ENCODE data around the gene BPGM. TPM values are rescaled to one million over a fixed set of nuclear protein-coding genes. Genes with fewer than 3 reads are reported as not detected.

Gene BPGM
- total RNA-seq, 2 donors from 2014 or later, result 18.3 to 18.7 TPM

DNA sequence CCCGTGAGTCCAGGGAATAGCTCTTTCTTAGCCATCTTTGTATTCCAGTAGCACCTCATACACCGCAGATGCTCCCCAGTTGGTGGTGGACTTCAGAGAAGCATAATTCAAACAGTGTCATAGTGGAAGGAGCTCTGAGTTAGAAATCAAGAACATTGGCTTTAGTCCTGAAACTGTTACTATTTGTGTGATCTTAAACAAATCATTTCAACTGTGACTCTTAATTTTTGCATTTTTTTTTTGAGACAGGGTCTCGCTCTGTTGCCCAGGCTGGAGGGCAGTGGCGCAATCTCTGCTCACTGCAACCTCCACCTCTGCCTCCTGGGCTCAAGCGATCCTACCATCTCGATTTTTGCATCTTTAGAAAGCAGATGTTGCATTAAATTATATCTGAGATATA is 1.8 kb downstream of the BPGM start:
- no peak for DNase-seq (ENCODE audit: low spot score)
- WGBS, result 97% methylated on average over 6 of the region's 6 CpGs
- TF ChIP-seq, protein P1, sequence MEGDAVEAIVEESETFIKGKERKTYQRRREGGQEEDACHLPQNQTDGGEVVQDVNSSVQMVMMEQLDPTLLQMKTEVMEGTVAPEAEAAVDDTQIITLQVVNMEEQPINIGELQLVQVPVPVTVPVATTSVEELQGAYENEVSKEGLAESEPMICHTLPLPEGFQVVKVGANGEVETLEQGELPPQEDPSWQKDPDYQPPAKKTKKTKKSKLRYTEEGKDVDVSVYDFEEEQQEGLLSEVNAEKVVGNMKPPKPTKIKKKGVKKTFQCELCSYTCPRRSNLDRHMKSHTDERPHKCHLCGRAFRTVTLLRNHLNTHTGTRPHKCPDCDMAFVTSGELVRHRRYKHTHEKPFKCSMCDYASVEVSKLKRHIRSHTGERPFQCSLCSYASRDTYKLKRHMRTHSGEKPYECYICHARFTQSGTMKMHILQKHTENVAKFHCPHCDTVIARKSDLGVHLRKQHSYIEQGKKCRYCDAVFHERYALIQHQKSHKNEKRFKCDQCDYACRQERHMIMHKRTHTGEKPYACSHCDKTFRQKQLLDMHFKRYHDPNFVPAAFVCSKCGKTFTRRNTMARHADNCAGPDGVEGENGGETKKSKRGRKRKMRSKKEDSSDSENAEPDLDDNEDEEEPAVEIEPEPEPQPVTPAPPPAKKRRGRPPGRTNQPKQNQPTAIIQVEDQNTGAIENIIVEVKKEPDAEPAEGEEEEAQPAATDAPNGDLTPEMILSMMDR (IDR thresholded peaks at IDR 0.05), result no peak
- TF ChIP-seq POLR2A (IDR thresholded peaks at IDR 0.05), result no peak
- TF ChIP-seq POLR2AphosphoS5 (IDR thresholded peaks at IDR 0.05), result no peak

DNA sequence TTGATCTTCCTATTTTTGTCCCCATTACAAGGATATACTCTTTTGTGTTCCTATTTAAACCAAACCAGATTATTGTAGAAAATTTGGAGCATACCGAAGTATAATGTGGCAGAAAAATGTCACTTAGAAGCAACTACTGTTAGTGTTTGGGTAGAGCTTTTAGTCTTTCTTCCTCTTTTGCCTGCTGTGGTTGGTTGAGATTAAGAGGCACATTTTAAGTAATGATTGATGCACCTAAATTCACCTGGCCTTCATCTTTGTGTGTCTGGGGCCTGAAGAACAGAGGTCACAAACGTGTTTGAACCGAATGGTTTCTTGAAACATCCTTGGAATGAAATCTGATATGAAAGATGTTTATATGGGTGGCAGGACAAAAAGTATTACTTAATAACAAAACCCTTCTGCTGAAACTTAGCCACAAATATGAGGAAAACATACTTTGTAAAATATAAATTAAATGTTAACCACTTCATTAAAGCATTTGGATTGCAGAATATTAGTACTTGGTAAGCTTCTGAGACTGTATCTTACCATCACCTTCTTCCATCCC is 2.6 kb downstream of the BPGM start:
- no peaks in the 10 kb centered on the region for H3K4me1 ChIP-seq (replicated peaks)
- H3K27me3 ChIP-seq (replicated peaks; ENCODE audit: insufficient read depth), result no peaks in the 10 kb centered on the region
- WGBS, result 49% methylated on average over 3 of the region's 3 CpGs
- H3K4me3 ChIP-seq, result no peak overlapping the region
- TF ChIP-seq POLR2AphosphoS5 (IDR thresholded peaks at IDR 0.05) (no peak), POLR2A (IDR thresholded peaks at IDR 0.05) (no peak)
- TF ChIP-seq, protein P1 (IDR thresholded peaks at IDR 0.05), result no peak
- DNase-seq (ENCODE audit: low spot score), result no peak
- no peaks in the 10 kb centered on the region for H3K9me3 ChIP-seq
- H3K36me3 ChIP-seq, result no peaks in the 10 kb centered on the region
- intact Hi-C loops (cut with DNase I), result no loop called here
- no peak overlapping the region for H3K27ac ChIP-seq

More for the DNA sequence above, 1.8 kb downstream of the BPGM start:
- H3K4me1 ChIP-seq (replicated peaks), result no peaks in the 10 kb centered on the region
- no peaks in the 10 kb centered on the region for H3K9me3 ChIP-seq
- no peak overlapping the region for H3K4me3 ChIP-seq
- H3K27ac ChIP-seq, result no peak overlapping the region
- intact Hi-C loops (cut with DNase I), result no loop called here
- H3K36me3 ChIP-seq, result no peaks in the 10 kb centered on the region
- H3K27me3 ChIP-seq (replicated peaks; ENCODE audit: insufficient read depth), result no peaks in the 10 kb centered on the region

DNA sequence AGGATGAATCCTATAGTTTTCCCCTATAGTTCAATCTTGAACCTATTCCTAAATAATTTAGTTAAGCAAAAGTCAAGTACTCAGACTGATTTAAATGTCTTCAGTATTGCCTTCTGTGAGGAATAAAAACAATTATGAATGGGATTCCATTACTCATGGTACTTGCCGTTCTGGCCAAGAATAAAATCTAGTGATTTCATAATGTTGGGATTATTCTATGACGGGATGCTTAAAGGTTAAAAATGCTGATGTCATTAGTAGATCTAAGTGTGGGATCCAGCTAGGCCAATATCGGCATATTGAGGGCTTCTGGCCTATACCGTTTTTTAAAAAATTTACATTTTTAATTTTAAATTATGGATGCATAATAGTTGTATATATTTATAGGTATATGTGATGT is 5.3 kb downstream of the BPGM start:
- WGBS, result 91% methylated on average over 4 of the region's 4 CpGs
- Histone ChIP-seq H3K27ac (no peak overlapping the region), H3K36me3 (no peaks in the 10 kb centered on the region), H3K27me3 (replicated peaks; ENCODE audit: insufficient read depth) (no peaks in the 10 kb centered on the region), H3K4me1 (replicated peaks) (no peaks in the 10 kb centered on the region), H3K9me3 (no peaks in the 10 kb centered on the region), H3K4me3 (no peak overlapping the region)
- no peak for TF ChIP-seq POLR2A (IDR thresholded peaks at IDR 0.05)
- TF ChIP-seq, protein P1 (IDR thresholded peaks at IDR 0.05), result no peak
- TF ChIP-seq POLR2AphosphoS5 (IDR thresholded peaks at IDR 0.05), result no peak
- DNase-seq (ENCODE audit: low spot score), result no peak
- intact Hi-C loops (cut with DNase I), result no loop called here

DNA sequence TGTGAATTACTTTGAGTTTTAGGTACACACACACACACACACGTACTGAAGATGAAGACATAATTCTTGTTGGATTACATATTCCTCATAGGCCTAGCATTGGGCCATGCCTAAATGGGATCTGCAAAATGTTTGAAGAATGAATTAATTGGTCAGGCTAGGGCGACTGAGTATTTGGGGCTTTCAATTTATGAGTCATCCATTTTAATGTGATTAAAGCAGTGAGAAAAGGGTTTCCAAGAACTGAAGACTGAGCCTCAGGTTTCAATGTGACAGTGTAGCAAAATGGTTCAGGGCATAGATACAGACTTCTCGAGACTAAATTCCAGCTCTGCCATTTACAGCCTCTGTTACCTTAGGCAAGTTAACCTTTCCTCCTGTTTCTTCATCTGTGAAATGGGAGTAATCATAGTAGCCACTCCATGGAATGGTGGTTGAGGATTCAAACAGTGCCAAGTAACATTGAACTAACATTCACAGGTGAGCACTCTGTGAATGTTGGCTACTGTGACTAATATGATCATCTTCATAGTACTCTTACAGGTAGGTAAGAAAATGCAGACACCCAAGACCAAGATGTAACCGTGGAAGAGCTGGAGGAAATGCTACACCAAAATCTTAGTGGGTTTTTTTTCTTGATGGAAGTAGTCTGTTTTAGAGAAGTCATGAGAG is 7.6 kb downstream of the BPGM start:
- Histone ChIP-seq H3K27ac (no peak overlapping the region), H3K27me3 (replicated peaks; ENCODE audit: insufficient read depth) (no peaks in the 10 kb centered on the region), H3K9me3 (no peaks in the 10 kb centered on the region), H3K4me3 (no peak overlapping the region), H3K4me1 (replicated peaks) (no peaks in the 10 kb centered on the region), H3K36me3 (no peaks in the 10 kb centered on the region)
- 72% methylated on average over 4 of the region's 4 CpGs for WGBS
- intact Hi-C loops (cut with DNase I), result no loop called here
- DNase-seq (ENCODE audit: low spot score), result no peak
- TF ChIP-seq, protein P1 (IDR thresholded peaks at IDR 0.05), result no peak
- TF ChIP-seq POLR2A (IDR thresholded peaks at IDR 0.05), result no peak
- TF ChIP-seq POLR2AphosphoS5 (IDR thresholded peaks at IDR 0.05), result no peak

DNA sequence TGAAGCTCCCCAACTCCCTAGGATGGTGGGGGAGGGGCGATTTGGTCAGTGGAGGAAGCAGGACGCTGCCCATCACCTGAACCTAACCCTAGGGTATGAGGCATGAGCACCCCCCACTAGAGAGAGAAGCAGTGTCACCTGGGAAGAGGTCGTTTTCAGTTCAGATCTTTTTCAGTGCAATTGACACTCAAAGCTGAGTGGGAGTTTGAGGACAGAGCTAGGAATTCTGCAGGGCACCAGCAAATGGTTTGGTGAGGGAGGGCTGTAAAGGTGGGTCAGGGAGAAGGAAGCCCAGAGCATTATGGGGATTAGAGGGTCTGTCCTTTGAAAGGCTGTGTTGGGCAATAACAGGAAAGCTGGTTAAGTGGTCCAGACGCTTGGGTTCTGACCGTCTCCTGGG is 10.9 kb downstream of the BPGM start:
- Histone ChIP-seq H3K9me3 (no peaks in the 10 kb centered on the region), H3K4me3 (no peak overlapping the region), H3K27ac (no peak overlapping the region), H3K27me3 (replicated peaks; ENCODE audit: insufficient read depth) (no peaks in the 10 kb centered on the region), H3K4me1 (replicated peaks) (no peaks in the 10 kb centered on the region), H3K36me3 (peaks cover 0 to 2% of the 10 kb centered on the region in 2 donors)
- intact Hi-C loops (cut with DNase I), result no loop called here
- TF ChIP-seq POLR2A (IDR thresholded peaks at IDR 0.05) (no peak), POLR2AphosphoS5 (IDR thresholded peaks at IDR 0.05) (no peak)
- TF ChIP-seq, protein P1 (IDR thresholded peaks at IDR 0.05), result no peak
- WGBS, result 63% methylated on average over 5 of the region's 5 CpGs
- DNase-seq (ENCODE audit: low spot score), result no peak
